Measurements from ENCODE around the gene HDHD3. TPM values are rescaled to one million over a fixed set of nuclear protein-coding genes. Genes with fewer than 3 reads are reported as not detected.
"Not testable (repeated sequence)": the region's sequence is repeated elsewhere in the genome, so short reads cannot be mapped to it uniquely, and the experiment has no call there.

The HDHD3 gene
- total RNA-seq, 1 donor from 2014 or later, result 12.5 TPM

DNA sequence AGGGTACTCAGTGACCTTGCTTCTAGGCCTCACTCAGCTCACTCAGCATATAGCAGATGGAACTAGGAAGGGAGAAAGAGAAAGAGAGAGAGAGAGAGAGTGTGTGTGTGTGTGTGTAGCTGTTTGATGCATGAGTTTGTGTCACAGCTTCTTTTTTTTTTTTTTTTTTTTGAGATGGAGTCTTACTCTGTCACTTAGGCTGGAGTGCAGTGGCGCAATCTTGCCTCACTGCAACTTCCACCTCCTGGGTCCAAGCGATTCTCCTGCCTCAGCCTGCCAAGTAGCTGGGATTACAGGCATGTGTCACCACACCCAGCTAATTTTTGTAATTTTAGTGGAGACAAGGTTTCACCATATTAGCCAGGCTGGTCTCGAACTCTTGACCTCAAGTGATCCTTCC is 11.1 kb downstream of the HDHD3 start:
- not testable (repeated sequence) for DNase-seq (ENCODE audit: low spot score)

DNA sequence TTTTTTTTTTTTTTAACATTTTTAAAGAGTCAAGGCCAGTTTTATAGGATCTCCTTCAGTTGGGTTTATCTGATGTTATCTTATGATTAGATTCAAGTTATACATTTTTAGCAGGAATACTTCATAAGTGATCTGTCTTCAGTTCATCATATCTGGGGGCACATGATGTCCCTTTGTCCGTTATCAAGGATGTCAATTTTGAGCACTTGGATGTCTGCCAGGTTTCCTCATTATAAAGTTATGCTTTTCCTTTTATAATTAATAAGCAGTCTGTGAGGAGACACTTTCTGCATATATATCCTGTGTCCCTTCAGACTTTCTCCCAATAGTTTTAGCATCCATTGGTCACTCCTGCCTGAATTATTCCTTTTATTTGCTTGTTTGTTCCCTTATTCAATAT is 11.8 kb downstream of the HDHD3 start:
- DNase-seq (ENCODE audit: low spot score), result no peak

GRCh38 chr9:113363336-113363735 is 13.4 kb downstream of the HDHD3 start:
- DNase-seq (ENCODE audit: low spot score), result no peak

- DNase-seq (ENCODE audit: low spot score), result no peak
These were observed 15.3 kb downstream of the HDHD3 start for GRCh38 chr9:113361304-113362018.

DNA sequence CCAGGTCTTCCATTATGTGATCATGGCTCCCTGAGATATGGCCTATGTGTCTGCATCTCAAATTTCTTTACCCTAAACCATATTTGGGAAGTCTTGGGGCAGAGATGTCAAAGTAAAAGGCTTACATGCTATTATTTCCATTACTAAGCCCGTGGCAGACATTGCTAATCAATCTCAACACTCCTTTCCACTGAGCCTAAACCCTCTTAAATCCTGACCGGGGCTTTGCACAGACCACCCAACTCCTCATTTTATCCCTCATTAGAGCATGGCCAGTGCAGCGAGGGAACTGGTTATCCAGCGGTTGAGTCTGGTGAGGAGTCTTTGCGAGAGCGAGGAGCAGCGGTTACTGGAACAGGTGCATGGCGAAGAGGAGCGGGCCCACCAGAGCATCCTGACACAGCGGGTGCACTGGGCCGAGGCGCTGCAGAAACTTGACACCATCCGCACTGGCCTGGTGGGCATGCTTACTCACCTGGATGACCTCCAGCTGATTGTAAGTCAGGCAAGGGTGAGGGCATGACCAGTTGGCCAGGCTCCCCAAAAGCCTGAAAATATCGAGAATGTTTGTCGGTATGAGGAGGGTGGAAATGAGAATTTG is 16.4 kb downstream of the HDHD3 start:
- DNase-seq (ENCODE audit: low spot score), result no peak

DNA sequence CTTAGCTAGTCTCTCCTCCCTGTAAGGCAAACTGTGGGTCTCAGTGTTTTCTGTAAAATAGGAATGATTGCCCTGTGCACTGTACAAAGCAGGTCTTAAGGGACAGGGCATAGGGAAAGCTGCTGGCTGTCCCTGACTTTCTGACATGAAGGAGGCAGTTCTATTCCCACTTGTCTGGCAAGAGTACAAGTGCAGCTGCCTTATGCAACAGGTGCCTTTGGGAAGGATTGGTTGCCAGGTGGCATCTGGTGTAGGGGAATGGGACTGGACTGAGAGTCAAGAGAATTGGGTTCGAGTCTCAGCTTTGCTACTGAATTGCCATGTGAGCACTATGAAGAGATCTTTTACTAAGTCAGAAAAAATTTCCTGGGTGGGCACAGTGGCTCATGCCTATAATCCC is 17.4 kb downstream of the HDHD3 start:
- DNase-seq (ENCODE audit: low spot score), result no peak

DNA sequence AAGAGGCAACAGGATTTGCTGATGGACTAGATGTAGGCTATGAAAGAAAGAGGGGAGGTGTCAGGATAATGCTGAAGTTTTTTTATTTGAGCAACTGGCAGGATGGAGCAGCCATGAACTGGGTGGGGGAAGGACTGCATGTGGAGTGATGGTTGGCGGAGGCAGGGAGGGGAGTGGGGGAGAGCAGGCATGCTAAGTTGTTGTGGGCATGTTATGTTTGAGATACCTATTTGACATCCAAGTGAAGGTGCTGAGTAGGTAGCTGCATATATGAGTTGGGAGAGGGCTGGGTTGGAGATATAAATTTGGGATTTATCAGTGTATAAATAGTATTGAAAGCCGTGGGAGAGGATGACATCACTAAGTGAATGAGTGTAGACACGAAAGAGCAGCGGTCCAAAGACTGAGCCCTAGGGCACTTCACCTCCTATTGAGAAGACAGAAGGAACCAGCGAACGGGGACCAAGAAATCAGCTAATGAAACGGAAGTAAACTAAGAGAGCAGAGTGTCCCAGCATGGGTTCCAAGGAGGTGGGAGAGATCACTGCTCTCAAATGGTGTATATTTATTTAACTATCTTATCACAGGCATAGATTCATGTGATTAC is 20.0 kb downstream of the HDHD3 start:
- no peak for DNase-seq (ENCODE audit: low spot score)

DNA sequence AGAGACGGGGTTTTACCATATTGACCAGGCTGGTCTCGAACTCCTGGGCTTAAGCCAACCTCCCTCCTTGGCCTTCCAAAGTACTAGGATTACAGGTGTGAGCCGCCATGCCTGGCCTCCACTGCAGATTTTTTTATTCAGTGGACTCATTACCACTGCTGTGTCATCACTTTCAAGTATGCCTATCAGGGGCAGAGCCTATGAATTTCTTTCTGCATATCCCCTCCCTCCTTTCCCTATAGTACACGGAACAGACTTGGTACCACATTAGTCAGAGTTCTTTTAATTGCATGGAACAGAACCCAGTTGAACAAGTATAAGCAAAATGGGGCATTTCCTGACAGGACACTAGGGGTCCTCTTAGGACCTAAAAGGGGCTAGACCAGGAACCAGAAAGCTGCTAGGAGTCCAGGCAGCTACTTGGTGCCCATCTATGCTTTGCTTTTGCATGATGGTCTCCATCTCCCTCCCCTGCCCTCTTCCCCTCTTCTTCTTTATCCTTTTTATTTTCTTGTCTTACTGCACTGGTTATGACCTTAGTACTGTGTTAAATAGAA is 21.7 kb downstream of the HDHD3 start:
- no peak for DNase-seq (ENCODE audit: low spot score)

DNA sequence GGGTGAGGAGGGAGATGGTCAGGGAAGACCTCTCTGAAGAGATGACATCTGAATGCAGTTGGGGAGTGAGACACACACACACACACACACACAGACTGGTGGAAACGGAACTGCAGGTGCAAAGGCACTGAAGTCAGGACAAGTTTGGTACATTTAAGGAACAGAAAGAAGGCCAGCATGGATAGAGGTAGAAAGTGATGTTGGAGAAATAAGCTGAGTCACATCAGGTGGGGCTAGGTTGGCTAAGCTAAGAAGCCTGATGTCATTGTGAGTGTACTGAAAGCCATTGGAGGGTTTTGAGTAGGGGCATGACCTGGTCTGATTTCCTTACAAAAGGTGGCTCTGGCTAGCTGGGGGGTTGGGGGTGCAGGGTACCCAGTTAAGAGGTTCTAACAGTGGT is 24.4 kb downstream of the HDHD3 start:
- DNase-seq (ENCODE audit: low spot score), result no peak

- no peak for DNase-seq (ENCODE audit: low spot score)
These were observed 24.8 kb downstream of the HDHD3 start for GRCh38 chr9:113352006-113352405.

- DNase-seq (ENCODE audit: low spot score), result no peak
These were observed 25.8 kb downstream of the HDHD3 start for GRCh38 chr9:113350937-113351336.

GRCh38 chr9:113350107-113350661 is 26.6 kb downstream of the HDHD3 start:
- DNase-seq (ENCODE audit: low spot score), result peak; percentile 55

GRCh38 chr9:113349445-113350094 is 27.2 kb downstream of the HDHD3 start, which contains the start of gene BSPRY:
TSS of gene BSPRY (plus strand) at chr9:113349541. CDS start at chr9:113349580, 39 bp downstream.
- no peak for DNase-seq (ENCODE audit: low spot score)

DNA sequence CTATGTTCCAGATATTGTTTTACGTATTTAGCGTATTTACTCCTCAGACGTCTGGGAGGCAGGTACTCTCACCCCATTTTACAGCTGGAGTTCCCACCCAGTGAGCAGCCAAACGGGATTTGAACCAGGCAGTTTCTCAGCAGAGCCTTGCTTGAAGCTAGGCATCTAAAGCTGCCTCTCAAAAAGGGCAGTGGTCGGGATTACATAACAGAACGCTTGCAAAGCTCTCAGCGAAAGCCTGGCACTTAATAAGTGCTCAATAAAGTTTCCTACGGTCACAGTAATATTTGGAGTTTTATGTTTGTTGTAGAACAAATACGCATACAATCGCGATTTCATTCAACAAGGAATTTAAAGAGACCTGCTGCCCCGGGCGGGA is 27.7 kb downstream of the HDHD3 start:
- DNase-seq (ENCODE audit: low spot score), result no peak

GRCh38 chr9:113348437-113348836 is 28.3 kb downstream of the HDHD3 start:
- DNase-seq (ENCODE audit: low spot score), result no peak

DNA sequence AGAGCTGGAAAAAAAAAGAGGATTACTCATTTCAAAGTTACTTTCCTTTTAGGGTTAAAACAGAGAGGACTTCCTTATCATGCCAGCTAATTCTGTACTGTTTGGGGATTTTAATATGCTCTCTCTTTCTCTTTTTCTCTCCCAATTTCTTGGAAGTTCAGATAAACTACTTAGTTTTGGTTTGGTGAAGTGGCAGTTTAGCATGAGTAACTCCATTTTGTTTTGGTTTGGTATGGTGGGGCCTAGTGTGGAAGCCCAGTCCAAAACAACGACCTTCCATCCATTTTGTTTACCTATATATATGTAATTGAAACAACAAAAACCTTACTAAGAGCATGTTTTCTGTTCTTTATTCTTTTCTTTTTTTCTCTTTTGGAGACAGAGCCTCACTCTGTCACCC is 31.1 kb downstream of the HDHD3 start:
- no peak for DNase-seq (ENCODE audit: low spot score)

DNA sequence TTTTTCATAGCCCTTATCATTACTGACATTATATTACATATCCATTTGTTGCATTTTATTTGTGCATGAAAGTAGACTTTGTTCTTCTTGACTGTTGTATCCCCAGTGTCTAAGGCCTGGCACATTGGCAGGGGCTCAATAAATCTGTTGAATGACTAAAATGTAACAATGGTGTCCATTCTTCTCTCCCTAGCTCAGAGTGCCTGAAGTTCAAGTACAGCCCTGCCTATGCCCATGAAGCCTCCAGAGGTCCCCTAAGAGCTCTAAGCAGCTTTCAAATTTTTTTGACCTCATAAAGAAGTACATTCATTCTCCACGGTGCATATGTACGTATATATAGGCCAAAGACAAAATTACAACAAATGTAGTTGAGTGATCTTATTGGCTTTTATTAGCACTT is 31.6 kb downstream of the HDHD3 start:
- DNase-seq (ENCODE audit: low spot score), result no peak

- DNase-seq (ENCODE audit: low spot score), result peak; percentile 97
These were observed 33.0 kb downstream of the HDHD3 start for GRCh38 chr9:113343732-113344231.

DNA sequence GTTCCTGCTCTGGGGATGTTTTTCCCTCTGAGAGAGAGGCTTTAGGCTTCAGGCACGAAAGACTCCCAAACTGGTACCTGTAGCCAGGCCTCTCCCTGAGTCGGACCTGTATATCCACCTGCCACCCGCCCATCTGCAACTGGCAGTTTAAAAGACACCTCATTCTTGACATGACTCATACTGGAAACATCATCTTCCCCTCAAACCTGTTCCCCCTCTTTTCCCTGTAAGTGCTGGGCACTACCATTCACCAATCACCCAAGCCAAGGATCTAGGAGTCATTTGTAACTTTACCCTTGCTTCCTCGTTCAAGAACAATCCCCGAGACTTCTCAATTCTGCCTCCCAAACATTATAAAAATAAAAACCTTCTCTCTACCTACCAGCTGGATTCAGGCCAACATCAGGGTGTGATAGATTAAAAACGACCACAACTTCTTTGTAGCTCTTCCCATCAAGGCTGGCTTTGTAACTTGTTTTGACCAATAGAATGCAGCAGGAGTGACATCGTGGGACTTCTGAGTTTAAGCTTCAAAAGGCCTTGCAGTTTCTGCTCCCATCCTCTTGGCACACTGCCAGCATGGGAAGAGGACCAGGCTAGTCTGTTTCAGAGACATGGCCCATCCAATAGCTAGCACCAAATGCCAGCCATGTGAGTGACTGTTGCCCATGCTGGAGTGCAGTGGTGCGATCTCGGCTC is 34.9 kb downstream of the HDHD3 start:
- peak; percentile 42 for DNase-seq (ENCODE audit: low spot score)

GRCh38 chr9:113340011-113340699 is 36.6 kb downstream of the HDHD3 start, which contains the start of gene WDR31:
TSS of gene WDR31 (minus strand) at chr9:113340275. CDS start at chr9:113332022, 8,253 bp downstream.
- peak; percentile 92 for DNase-seq (ENCODE audit: low spot score)
